Measurements from ENCODE around the gene KIF26B.

DNA sequence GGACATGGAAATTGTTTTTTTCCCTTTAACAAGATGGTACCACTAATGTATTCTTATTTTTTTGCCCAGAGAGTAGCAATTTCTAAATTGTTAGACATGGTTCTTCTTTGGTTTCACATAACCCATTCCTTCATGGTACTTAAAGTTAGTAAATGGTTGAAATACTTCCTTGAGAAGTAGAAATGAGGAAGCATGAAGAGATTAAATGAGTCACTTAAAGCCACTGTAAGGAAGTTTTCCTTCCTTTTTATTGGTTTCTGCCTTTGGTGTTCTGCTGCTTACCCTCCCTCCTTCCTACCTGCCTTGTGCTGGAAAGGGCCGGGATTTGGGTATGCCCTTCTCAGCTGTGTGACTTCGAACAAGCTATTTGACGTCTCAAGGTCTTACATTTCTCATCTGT lies 101.0 kb downstream of the KIF26B start:
- TF ChIP-seq CTCF (conservative IDR thresholded peaks at IDR 0.05; ENCODE audit: low read length), result no peak
- no peak for TF ChIP-seq EZH2phosphoT487 (IDR thresholded peaks at IDR 0.05; ENCODE audit: borderline replicate concordance)

Data from Loucy (cell line).